Esophagus muscularis mucosa (tissue), 3 donors: ENCODE measurements around the gene PLS1.

Experiments used
- EP300 ChIP-seq: sonication (generic); formaldehyde crosslinking; IDR thresholded peaks from one replicate; pipeline ENCODE4 v1.6.1; 2017; ENCODE audit warnings: antibody characterized with exemption
- TF ChIP-seq, protein P1 (sequence below), 3 experiments: fragments of 200-600 bp in 2 of 3; fragments of 450-650 bp in 1 of 3; sonication (generic) in 2 of 3; IDR thresholded peaks; one replicate each; pipeline ENCODE4 v1.5.1; 2017 to 2019; ENCODE audit warnings: antibody characterized with exemption in 3 of 3, mild to moderate bottlenecking in 2 of 3, moderate library complexity in 1 of 3

DNA sequence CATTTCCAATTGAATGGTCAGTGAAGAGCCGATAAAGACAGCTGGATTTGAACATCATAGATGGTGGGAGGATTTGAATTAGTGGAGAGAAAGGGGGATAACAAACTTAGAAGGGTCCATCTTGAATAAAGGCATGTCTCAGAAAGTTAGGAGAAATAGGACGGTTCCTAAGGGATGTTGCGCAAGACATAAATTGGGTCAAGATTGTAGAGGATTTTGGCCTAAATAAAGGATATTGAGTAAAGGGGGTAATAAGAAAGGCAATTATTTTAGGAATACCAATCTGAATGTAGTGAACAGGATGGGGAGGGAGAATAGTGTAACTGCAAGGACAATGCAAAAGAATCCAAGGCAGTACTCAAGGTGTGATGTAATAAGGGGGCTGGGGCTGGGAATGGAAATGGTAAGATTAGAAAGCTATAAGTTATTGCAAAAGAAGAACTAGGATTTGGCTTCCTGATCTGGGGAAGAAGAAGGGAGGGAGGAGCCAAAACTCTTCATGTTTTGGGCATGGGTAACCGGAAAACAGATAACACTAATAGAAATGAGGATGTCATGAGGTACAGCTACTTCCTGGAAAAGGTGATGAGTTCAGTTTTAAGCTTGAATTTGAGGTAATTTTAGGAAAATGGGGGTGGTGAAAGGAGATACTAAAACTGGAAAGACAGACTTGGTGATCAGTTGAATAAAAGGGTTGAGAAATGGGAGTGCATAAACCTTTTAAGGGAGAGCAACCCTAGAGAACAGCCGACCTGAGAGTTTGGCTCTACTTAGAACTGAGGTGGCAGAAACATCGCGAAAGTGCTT is 110.3 kb downstream of the PLS1 start:
- TF ChIP-seq, protein P1, sequence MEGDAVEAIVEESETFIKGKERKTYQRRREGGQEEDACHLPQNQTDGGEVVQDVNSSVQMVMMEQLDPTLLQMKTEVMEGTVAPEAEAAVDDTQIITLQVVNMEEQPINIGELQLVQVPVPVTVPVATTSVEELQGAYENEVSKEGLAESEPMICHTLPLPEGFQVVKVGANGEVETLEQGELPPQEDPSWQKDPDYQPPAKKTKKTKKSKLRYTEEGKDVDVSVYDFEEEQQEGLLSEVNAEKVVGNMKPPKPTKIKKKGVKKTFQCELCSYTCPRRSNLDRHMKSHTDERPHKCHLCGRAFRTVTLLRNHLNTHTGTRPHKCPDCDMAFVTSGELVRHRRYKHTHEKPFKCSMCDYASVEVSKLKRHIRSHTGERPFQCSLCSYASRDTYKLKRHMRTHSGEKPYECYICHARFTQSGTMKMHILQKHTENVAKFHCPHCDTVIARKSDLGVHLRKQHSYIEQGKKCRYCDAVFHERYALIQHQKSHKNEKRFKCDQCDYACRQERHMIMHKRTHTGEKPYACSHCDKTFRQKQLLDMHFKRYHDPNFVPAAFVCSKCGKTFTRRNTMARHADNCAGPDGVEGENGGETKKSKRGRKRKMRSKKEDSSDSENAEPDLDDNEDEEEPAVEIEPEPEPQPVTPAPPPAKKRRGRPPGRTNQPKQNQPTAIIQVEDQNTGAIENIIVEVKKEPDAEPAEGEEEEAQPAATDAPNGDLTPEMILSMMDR (IDR thresholded peaks at IDR 0.05): no peak
- TF ChIP-seq EP300: no peak
